Measurements from ENCODE around the gene WDFY2.

The WDFY2 gene

DNA sequence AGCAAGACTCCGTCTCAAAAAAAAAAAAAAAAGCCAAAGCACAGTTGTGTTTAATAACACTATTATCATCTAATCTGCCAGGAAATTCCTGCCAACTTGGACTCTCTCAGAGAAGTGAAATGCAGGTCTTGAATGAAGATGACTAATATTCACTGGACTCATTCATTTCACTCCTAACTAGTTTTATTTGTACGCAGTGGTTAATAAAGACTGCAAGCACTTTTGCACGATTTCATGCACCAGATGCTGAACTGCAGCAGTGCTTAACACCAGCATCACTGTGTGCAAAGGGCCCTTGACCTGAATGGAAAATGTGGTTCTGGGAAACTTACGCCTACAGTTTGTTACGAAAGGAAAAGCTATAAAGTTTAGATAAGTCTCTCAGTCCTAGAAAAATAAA lies 156.4 kb downstream of the WDFY2 start:
- no peak for DNase-seq

DNA sequence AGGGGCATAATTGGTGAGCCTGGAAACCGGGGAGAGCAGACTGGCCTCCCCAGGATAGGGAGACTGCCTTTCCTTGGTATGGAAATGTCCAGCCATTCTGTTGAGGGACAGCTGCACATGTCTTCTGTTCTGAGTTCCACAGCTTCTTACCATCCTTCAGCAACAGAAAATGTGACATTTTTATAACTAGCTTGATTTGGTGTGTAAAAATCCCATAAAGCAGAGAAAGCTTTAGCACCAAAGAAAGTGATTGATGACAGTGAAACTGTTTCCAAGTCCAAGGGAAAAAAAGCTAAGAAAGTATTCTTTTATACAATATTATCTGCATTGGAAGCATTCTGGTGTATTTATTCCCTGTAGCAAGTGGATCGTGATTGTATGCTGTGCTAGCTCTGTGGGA lies 157.8 kb downstream of the WDFY2 start:
- no peak for DNase-seq

DNA sequence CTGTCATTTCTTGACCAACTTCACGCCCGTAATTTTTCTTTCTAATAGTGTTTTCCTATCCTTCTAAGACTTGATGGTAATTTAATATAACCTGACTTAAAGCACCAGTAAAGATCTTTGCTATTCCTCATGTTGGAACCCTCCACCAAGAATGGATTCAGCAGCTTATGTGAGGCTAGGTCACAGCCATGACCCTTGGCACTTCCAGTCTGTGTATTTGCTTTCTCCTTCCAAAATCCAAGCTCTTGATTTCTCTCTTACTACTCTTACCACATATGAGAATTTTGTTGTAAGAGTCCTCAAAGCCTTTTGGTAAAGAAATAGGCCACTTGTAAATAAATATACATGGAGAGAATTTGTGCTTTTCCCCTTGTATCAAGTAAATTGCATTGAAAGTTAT lies 158.3 kb downstream of the WDFY2 start:
- no peak for DNase-seq

DNA sequence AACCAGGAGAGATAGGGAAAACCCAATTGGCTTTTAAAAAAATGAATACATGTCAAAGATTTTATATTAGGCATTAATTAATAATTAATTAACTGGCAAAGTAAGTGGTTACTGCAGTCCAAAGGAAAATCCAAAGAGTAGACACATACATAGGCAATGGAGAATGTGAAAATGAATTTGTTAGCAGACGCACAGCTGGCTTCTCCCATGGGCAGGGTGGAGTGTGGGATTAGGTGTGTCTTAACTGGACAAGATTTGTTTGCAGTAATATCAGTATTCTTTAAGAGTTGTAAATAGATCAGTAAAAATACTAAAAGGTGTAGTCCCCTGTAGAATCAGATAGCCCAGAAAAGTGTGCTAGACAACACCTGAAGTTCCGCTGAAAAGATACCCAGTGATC lies 161.0 kb downstream of the WDFY2 start:
- no peak for DNase-seq

DNA sequence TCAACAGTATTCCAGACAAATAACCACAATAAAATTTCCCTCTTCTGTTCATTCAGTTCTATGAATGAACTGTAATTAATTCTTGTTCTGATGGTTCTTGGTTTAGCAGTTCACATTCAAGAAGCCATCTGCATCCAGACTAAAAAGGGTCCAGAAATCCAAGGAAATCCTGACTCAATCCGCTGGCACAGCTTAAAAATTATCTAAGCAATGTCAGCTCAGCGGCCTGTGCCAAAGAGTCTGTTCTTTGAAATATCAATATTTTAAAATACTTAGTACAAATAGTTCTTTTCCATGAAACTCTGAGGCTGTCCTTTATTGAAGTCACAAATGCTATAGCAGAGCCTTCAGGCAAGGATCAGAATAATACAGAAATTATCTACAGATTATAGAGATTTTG lies 162.5 kb downstream of the WDFY2 start:
- DNase-seq: no peak

DNA sequence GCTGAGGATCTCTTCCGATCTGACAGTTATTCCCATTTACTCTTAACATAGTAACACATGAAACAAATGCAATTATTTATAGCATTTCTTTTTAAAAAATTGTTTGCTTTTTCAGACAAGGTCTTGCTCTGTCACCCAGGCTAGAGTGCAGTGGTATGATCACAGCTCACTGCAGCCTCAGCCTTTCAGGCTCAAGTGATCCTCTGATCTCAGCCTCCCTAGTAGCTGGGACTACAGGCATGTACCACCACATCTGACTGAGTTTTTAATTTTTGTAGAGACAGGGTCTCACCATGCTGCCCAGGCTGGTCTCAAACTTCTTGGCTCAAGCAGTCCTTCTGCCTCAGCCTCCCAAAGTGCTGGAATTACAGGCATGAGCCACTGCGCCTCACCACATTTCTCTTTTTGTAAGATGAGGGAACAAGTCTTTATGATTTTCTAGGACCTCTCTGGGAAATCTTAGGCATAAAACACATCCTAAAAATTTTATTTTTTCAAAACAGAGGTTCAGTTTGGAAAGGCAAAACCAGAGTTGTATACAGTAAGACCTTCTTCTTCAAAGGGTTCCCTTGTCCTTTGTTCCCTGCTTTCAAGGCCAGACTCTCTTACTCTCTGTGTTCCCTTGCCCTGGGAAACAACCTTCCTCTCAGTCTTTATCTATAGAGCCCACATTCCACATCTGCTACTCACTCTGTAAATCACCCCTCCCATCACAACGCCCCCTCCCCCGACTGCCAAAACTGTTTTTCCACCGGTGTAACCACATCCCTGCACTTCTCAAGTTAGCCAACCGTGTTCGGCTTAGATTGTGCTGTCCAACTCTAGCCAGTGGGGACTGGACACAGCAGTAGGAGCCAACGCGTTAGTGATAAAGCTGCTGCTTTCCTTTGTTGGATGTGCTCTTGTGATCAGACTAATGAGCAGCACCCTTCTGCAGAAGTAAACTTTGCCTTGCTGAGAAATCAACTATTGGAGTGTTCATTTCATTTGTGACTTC lies 163.5 kb downstream of the WDFY2 start:
- DNase-seq: peak; percentile 27

DNA sequence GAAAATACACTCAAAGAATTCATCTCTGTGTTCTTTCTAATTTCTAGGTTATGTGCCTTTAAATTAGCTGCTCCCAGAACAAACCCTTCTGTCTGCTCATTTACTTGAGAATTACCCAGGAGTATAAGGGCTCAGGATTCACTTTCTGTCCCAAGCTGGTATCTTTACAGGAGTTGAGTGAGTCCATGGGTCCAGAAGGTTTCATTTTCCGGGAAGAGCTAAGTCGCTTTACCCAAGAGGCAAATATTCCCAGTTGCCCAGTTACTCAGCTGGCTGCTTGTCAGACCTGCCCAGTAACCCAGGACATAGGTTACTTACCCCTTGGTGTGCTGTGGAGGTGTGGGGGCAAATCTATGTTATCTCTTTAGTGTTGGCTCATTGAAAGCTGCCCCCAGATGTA lies 172.4 kb downstream of the WDFY2 start:
- DNase-seq: no peak

DNA sequence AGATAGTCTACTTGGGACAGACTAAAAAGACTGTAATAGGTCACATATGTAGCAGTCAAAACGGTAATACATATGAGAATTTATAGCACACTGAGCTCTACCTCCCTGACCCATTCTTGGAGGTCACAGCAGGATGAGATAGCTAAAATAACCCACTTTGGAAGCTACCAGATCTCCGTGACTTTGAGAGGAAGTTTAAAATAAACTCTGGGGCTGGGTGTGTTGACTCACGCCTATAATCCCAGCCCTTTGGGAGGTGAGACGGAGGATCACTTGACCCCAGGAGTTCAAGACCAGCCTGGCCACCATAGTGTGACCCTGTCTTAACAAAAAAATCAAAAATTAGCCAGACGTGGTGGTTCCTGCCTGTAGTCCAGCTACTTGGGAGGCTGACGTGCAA lies 174.4 kb downstream of the WDFY2 start:
- DNase-seq: no peak

DNA sequence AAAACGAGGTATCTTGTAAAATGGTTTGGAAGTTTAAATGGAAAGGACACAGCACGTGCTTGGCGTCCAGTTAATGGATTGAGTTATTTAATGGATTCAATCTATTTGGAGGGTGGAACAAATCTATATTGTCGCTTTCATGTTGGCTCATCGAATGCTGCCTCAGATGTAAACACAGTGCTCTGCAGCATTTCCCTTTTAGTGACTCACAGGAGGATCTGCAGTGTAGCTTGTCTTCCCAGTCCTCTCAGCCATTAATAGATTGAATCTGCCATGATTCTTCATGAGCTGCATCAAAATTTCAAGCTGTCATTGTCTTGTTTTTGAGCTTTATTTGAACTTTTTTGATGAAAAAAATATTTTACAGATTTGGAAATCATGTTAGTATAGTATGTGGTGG lies 175.0 kb downstream of the WDFY2 start:
- DNase-seq: no peak

DNA sequence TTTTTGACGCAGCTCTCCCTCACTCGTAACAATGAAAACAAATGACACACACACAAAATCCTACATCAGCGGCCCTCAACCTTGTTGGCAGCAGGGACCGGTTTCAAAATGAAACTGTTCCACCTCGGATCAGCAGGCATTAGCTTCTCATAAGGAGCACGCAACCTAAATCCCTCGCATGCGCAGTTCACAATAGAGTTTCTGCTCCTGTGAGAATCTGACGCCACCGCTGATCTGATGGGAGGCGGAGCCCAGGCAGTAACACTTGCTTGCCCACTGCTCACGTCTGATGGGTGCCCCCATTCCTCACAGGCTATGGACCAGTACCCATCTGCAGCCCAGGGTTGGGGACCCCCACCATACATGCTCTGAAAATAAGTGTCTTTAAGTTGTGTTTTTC lies 176.3 kb downstream of the WDFY2 start:
- no peak for DNase-seq

DNA sequence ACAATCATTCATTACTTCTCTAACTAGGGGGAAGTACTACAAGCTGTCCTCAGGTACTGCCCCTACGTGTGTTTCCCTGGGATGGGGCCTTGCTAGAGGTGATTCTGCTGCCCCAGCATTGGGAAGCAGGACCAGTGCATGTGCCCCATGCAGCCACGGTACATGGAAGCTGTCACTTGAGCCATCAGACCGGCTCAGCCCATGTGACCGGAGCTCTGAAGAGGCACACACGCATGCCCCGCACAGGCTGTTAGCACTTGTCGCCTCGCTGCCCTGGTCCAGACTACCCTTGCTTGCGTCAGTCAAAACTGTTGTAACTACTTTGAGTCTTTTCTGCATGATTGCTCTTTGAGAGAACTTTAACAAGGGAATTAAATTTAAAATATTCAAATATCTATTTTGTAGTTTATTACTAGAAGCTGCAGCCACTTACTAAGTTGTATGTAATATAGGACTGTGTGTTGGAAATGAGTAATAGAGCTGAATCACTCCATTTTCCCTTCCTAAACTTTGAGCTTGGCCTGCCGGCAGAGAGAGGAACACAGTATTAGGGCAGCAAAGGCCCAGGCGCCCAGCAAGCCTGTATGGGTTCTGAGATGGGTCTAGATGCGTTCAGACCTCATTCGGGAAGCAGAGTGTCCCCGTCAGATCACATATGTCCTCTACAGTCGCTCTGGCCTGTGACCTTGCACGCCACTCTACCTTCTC lies 177.5 kb downstream of the WDFY2 start:
- no peak for DNase-seq

DNA sequence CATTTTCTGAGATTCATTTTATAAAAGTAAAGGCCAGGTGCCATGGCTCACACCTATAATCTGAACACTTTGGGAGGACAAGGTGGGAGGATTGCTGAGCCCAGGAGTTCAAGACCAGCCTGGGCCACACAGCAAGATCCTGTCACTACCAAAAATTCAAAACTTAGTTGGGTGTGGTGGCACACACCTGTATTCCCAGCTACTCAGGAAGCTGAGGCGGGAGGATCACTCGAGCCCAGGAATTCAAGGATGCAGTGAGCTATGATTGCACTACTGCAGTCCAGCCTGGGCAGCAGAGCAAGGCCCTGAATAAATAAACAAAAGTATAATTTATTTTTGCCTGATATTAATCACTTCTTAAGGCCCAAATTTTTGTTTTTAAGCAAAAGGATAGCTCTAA lies 179.2 kb downstream of the WDFY2 start:
- no peak for DNase-seq

DNA sequence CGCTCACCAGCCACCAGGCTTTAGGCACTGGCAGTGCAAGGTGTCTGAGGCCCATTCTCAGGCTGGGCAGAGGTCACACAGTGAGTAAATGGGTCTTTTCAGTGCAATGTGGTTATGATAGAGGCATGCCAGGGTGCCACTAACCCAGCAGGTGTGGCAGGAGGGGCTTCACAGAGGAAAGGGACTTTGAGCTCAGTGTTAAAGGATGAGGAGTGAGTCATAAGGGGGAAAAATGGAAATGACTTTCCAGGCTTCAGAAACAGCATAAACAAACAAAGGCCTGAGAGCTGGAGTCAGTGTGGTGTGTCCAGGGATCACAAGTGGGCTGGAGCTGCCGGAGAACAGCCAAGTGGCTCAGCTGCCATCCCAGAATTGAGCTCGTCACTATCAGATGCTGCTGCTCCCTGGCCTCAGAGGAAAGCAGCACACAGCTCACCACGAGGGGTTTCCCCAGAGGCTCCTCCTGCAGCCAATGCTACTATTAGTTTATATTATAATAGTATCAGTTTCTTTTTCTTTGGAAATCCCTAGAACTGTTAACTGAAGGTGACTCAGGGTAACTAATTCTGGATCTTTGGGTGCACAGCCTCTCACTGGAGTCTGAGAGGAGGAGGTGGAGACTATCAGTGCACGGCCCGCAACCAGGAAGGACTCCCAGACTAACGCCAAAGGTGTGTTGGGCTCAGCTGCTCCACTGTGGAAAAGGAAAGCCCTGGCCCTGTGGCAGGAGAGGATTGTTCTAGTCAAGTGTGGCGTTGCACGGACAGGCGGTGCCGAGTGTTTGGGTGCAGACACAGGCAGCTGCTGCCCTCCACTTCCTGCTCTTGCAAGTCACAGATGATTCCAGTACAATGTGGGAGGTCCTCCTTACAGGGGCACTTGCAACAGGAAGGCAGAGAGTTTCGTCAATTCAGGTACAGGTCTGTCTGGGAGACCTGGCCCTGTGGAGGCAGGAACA lies 180.2 kb downstream of the WDFY2 start:
- DNase-seq: peak; percentile 46

DNA sequence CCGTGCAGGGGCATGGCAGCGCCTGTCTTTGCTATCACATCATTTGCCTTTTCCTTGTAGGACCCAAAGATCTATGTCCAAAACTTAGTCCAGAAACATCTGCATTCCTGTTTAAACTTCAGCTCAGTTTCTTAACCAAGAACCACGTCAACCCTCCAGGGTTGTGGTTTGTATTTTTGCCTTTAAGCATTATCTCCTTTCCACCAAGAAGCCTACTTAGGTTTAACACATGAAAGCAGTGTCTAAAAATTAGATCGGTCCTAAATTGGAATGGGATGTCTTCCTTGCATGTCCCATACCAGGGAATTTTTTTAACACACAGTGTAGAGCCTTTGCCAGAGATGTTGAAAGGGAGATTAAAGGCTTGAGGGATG lies 180.9 kb downstream of the WDFY2 start:
- DNase-seq: no peak

DNA sequence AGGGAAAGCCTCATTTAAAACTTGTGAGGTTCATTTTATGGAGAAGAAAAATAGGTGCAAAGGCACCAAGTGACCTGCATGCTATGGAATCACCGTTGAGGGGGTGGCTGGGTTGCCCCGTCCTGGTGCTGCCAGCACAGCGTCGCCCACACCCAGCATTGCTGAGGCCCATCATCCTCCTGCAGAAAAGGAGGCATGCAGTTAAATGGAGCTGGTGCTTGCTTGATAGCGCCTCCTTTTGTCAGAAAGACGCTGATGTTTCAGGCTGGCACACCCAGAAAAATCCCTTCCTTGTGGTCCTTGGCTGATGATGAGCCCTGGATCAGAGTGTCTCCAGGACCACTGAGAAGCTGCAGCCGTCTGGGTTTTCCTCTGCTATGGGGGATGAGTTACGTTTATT lies 182.8 kb downstream of the WDFY2 start:
- no peak for DNase-seq

DNA sequence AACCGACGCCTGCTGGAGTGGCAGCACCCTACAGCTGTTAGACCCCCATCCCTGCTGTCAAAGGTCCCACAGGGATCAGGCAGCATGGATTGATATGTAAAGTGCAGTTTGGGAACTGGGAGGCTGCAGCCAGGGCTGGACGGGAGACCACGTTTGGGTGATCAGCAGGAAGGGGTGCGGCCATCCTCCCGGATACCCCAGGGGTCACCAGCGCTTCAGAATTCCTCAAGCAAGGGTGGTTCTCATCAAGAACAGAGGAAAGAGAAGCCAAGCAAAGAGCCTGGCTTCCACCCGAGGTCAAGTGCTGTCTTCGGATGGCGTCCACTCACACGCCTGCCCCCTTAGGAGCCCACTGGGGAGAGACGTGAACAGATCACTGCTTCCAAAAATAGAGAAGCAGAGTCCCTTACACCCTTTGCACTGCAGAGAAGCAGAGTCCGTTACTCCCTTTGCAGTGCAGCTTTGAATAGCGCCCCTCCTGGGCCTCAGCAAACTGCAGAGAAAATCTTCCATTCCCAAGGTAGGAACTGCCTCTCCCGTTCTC lies 184.2 kb downstream of the WDFY2 start:
- DNase-seq: no peak

DNA sequence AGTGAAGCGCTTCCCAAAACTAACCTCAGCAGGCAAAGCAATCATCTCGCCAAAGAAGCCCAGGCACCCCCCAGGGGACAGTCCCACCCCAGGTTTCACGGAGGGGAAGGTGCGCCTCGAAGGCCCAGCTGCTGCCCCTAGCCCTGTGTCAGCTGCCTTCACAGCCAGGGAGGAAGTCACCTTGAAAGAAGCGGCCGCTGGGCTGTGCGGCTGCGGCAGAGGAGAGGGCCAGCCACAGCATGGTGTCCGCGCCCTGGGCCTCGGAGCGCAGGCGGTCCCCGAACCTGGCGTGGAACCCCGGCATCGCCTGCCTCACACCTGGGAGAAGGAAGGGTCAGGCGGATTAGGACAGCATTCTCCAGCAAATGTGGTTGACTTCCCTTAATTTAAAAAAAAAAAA lies 184.7 kb downstream of the WDFY2 start:
- no peak for DNase-seq

DNA sequence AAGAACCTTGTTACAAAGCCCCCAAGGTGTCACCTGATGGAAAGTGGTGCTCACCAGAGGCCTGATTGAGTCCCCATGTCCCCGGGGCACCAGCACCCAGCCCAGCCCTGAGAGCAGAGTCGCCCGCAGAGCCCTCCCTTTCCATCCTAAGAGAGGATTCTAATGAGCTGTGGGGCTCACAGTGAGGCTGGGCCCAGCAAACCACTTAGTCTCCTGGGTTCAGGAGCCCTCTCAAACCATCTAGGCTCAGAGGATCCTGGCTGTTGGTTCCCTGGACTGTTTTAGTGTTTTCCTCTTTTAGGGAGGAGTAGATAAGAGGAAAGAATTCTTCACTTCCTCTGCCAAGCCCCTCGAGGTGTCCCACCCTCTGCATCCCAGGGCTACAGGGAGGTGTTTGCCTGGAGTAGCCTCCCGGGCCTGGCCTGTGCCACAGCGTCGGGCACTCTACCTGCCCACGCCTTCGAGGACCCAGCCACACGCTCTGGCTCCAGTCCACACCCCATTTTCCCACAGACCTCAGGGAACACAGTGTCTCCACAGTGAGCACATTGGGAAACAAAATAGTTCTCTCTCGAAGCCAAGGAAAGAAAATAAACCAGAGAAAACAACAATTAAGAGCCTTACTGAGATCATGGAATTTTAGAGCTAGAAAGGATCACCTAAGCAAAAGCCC lies 185.3 kb downstream of the WDFY2 start:
- no peak for DNase-seq

DNA sequence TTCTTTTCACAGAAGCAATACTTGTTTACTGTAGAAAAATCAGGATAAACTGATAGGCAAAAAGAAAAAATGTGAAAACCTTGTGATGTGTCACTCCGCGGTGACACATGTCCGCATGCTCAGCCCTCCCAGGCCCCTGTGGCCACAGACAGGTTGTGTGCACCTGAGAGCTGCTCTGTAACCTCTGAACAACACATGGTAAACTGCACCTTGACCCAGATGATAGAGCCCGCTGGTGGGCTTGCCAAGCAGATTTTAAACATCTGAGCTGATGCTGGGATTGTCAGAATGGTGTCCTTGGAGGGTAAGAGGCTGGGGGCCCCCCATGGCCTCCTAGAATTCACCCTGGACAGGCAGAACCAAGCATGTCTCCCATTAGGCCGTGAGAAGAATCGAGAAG lies 185.9 kb downstream of the WDFY2 start:
- no peak for DNase-seq

DNA sequence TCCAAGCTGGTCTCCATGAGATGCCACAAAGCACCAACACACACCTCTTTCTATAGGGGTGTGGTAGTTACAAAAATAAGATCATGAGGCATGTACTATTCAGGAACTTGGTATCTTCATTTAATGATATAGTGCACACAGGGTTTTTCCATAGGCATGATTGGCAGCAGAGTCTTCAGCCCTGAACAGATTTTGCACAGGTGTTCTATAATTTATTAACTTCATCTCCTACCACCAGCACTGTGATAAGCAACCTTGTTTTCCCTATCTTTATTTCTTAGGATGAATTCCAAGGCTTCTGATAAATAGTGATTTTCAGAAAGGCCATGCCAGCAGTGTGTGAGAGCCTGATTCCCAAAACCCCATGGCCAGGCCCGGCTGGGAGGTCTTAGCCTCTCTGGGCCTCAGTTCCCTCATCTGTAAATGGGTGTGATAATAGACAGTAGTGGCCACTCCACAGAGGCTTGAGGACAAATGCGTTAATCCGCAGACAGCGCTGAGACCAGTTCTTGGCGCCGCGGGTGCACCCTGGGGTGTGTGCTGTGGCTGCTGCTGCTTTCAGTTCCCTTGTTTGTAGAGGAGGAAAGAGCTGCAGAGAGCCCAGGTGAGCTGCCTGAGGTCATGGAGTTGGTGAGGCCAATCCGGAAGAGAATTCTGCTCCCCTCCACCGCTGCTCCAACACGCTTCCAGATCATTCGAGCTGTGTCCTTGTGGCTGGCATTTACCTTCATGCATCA lies 186.6 kb downstream of the WDFY2 start:
- no peak for DNase-seq

DNA sequence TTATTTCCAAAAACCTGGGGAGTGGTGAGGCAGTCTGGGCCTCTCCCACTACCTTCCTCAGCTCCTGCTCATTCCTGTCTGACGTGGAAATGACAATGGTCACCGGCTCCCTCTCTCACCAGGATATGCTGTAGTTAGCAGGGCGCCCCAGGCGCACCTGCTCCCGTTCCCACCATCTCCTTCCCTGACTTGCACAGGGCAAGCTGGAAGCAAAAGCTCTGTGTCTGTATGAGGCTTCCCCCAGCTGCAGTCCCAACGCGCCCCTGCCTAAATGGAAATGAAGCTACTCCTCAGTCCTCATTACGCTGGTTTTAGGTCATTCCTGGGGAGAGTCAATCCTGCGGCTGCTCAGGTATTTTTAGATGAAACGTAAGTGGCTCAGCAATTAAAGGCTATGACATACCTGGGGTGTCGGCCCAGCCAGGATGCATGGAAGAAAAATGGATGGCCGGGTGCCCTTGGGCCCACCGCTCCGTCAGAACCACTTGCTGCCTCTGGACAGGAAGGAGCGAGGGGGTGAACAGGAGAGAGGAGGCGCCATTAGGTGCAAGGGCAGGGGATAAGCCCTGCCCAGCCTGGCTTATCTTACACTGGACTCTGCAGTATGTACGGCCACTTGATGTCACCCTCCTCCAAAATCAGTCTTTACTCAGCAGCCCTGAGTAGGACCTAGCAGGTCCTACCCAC lies 187.3 kb downstream of the WDFY2 start:
- no peak for DNase-seq

All from fibroblast of skin of back (primary cell).